Colonic mucosa (tissue), 4 donors: ENCODE data around the gene DSTYK. TPM values are rescaled to one million over a fixed set of nuclear protein-coding genes. Genes with fewer than 3 reads are reported as not detected.

Experiments
- DNase-seq: peaks from one replicate; pipeline ENCODE4 v3.0.0-alpha.2; 2020
- H3K27ac ChIP-seq: fragments of 200-600 bp; one replicate; pipeline ENCODE4 v1.8.0; 2021
- H3K27me3 ChIP-seq: fragments of 200-600 bp; one replicate; pipeline ENCODE4 v1.8.0; 2021
- H3K36me3 ChIP-seq: fragments of 200-600 bp; one replicate; pipeline ENCODE4 v1.8.0; 2021
- H3K4me1 ChIP-seq: fragments of 200-600 bp; one replicate; pipeline ENCODE4 v1.8.0; 2021; ENCODE audit warnings: mild to moderate bottlenecking
- H3K4me3 ChIP-seq: fragments of 200-600 bp; one replicate; pipeline ENCODE4 v1.8.0; 2021
- H3K9ac ChIP-seq, 2 donors: one replicate each; pipeline ENCODE4 v1.7.0; 2013; ENCODE audit warnings: control low read depth in 2 of 2, low read depth in 2 of 2, low read length in 2 of 2
- H3K9me3 ChIP-seq: fragments of 200-600 bp; one replicate; pipeline ENCODE4 v1.8.0; 2021
- intact Hi-C: fragments of 100-400 bp; cut with DNase I; formaldehyde crosslinking; loops from one replicate; pipeline ENCODE4 v1.14.1; 2022
- total RNA-seq, 2 donors: library from RNA; stranded (reverse); fragmentation: NEBNext Ultra II Directional in 1 of 2; extraction: Animal tissue kit (Norgen Biotek cat#: 25700) in 1 of 2; gene quantifications; one replicate each; pipeline ENCODE4 v1.2.1, GENCODE V29; 2021
- TF ChIP-seq, protein P1 (sequence below): fragments of 200-600 bp; IDR thresholded peaks from one replicate; pipeline ENCODE4 v1.8.0; 2022; ENCODE audit warnings: antibody characterized with exemption, mild to moderate bottlenecking
- donor health status: healthy.
- donor health status: DM: no; HTN: no; CAD: no.
- donor health status: DM: no; HTN: no; CAD: no.

DSTYK gene
- total RNA-seq, 2 donors from 2014 or later: 4.5 to 5.7 TPM

DNA sequence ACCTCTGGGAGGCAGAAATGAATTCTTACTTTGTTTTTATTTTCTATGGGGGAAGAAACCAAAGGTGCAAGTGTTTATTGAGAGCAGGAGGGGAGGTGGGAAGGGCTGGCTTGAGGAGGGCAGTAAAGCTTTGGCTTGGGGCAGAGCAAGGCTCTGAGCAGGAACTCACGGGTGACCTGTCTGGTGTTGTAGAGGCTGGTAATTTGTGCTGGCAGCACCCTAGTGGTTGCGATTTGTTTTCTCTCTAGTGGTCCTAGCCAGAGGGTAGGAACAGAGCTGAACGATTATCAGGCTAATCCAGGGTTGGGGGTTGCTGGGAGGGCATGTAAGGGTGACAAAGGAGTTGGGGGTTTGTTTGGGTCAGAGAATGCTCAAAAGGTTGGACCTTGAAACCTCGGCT is 32.9 kb upstream of the DSTYK start:
- intact Hi-C loops: no loop called here
- no peaks in the 10 kb centered on the region for H3K27me3 ChIP-seq
- no peak overlapping the region for H3K9ac ChIP-seq
- H3K4me3 ChIP-seq: no peak overlapping the region
- H3K27ac ChIP-seq: no peak overlapping the region
- TF ChIP-seq, protein P1, sequence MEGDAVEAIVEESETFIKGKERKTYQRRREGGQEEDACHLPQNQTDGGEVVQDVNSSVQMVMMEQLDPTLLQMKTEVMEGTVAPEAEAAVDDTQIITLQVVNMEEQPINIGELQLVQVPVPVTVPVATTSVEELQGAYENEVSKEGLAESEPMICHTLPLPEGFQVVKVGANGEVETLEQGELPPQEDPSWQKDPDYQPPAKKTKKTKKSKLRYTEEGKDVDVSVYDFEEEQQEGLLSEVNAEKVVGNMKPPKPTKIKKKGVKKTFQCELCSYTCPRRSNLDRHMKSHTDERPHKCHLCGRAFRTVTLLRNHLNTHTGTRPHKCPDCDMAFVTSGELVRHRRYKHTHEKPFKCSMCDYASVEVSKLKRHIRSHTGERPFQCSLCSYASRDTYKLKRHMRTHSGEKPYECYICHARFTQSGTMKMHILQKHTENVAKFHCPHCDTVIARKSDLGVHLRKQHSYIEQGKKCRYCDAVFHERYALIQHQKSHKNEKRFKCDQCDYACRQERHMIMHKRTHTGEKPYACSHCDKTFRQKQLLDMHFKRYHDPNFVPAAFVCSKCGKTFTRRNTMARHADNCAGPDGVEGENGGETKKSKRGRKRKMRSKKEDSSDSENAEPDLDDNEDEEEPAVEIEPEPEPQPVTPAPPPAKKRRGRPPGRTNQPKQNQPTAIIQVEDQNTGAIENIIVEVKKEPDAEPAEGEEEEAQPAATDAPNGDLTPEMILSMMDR: no peak
- no peak for DNase-seq
- H3K36me3 ChIP-seq: no peaks in the 10 kb centered on the region
- H3K4me1 ChIP-seq: no peaks in the 10 kb centered on the region
- no peaks in the 10 kb centered on the region for H3K9me3 ChIP-seq

DNA sequence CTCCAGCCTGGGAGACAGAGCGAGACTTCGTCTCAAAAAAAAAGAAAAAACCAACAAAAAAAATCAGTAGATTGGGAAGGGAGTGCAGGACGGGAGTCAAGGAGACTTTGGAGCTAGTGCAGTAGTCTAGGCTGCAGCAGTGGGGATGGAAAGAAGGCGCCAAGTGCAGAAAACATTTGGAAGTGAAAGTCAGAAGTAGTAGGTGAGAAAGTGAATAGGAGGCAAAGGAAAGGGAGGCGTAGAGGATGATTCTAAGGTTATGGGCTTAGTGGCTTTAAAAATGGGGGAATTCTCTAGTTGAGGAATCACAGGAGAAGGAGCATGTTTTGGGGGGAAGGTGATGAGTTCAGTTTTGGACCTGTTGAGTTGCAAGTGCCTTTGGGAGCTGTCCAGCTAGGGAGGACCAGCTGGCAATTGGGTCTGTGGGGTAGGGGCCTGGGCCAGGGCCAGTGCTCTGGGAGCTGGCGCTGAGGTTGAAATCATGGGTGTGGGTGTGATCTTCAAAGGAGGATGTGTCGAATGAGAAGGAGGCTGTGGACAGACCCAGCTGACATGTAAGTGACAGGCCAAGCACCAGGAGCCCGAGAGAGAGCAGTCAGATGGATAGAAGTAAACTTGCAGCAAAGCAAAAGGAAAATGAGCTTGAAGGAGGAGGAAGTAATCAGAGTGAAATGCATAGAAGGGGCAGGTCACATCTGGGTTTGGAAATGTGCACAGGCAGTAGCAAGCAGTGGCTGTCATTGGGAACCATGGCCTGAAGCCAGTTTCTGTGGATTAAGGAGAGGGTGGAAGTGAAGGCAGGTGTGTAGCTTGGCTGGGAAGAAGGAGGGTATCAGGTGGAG is 32.1 kb upstream of the DSTYK start:
- Histone ChIP-seq H3K4me3 (no peak overlapping the region), H3K9me3 (no peaks in the 10 kb centered on the region), H3K27ac (no peak overlapping the region), H3K9ac (no peak overlapping the region), H3K27me3 (no peaks in the 10 kb centered on the region), H3K4me1 (no peaks in the 10 kb centered on the region), H3K36me3 (no peaks in the 10 kb centered on the region)
- TF ChIP-seq, protein P1: no peak
- intact Hi-C loops: no loop called here
- no peak for DNase-seq

DNA sequence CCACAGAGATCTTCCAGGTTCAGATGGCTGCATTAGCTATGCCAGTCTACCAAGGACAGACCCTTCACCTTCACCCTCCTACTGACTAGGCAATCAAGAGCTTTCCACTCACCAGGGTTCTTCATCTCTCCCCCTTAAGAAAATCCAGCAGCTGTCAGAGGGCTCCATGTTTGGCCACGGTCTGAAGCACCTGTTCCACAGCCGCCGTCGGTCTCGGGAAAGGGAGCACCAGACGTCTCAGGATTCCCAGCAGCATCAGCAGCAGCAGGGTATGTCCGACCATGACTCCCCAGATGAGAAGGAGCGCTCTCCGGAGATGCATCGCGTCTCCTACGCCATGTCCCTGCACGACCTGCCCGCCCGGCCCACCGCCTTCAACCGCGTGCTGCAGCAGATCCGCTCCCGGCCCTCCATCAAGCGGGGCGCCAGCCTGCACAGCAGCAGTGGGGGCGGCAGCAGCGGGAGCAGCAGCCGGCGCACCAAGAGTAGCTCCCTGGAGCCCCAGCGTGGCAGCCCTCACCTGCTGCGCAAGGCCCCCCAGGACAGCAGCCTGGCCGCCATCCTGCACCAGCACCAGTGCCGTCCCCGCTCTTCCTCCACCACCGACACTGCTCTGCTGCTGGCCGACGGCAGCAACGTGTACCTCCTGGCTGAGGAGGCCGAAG is 30.0 kb upstream of the DSTYK start:
- intact Hi-C loops: no loop called here
- no peak for DNase-seq
- TF ChIP-seq, protein P1: no peak
- Histone ChIP-seq H3K4me1 (no peaks in the 10 kb centered on the region), H3K4me3 (no peak overlapping the region), H3K27me3 (no peaks in the 10 kb centered on the region), H3K27ac (no peak overlapping the region), H3K9me3 (no peaks in the 10 kb centered on the region), H3K9ac (no peak overlapping the region), H3K36me3 (no peaks in the 10 kb centered on the region)

DNA sequence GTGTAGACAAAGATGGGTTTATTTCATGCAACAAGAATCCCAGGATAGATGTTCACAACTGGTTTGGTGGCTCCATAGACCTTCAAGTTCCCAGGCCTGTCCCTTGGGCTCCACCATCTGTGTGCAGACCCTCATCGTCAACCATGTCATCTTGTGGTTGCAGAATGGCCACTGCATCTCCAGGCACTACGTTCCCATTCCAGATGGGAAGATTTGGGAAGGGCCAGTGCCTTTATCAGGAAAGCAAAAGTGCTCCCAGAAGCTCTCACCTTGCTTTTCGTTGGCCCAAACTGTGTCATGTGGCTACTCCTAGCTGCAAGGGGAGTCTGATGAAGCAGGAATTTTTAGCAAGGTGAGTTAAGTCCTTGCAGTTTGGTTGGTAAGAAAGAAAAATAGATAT is 29.1 kb upstream of the DSTYK start:
- TF ChIP-seq, protein P1: no peak
- Histone ChIP-seq H3K9me3 (no peaks in the 10 kb centered on the region), H3K4me1 (no peaks in the 10 kb centered on the region), H3K27me3 (no peaks in the 10 kb centered on the region), H3K27ac (no peak overlapping the region), H3K4me3 (no peak overlapping the region), H3K36me3 (no peaks in the 10 kb centered on the region), H3K9ac (no peak overlapping the region)
- intact Hi-C loops: no loop called here
- DNase-seq: no peak

DNA sequence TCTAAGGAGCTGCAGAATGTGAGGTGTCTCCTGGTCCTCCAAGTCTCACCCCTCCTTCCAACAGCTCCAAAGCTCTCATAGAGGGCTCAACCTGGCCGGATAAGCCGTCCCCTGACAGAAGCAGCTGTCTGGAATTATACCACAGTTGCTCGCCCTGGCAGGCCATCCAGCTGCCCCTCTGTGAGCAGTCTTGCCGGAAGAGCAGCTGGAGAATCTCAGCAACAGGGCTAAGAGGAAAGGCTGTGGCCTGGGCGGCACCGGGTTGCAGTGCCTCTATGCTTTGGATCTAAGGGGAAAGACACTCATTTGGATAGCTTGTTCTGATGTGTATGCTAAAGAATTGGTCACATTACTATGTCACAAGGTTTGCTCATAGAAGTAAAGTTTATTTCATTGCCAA is 28.6 kb upstream of the DSTYK start:
- Histone ChIP-seq H3K9me3 (no peaks in the 10 kb centered on the region), H3K27ac (no peak overlapping the region), H3K4me3 (no peak overlapping the region), H3K36me3 (no peaks in the 10 kb centered on the region), H3K27me3 (no peaks in the 10 kb centered on the region), H3K9ac (no peak overlapping the region), H3K4me1 (no peaks in the 10 kb centered on the region)
- intact Hi-C loops: no loop called here
- TF ChIP-seq, protein P1: no peak
- DNase-seq: no peak
